Kidney capillary endothelial cell (primary cell): ENCODE measurements around the gene HSD3B2.

Experiments used
- DNase-seq: peaks from one replicate; pipeline ENCODE4 v3.0.0-alpha.2; 2018; ENCODE audit warnings: low spot score

The HSD3B2 gene

DNA sequence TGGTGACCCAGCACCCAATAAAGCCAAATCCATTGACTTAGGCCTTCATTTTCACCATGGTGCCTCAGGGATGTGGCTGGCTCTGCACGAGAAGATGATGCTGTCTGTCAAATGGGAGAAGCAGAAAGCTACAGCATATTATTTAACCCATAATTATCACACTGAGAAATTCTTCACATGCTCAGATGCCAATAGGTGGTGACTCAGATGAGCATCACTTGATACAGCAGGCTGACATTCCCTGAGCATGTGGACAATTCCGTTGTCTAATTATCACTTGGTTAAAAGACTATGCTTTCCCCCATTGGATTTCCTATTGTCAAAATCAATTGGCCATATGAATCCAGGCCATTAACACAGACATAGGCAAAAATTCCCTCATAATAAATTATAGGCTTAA, 48.0 kb downstream of the HSD3B2 start:
- DNase-seq, result no peak

DNA sequence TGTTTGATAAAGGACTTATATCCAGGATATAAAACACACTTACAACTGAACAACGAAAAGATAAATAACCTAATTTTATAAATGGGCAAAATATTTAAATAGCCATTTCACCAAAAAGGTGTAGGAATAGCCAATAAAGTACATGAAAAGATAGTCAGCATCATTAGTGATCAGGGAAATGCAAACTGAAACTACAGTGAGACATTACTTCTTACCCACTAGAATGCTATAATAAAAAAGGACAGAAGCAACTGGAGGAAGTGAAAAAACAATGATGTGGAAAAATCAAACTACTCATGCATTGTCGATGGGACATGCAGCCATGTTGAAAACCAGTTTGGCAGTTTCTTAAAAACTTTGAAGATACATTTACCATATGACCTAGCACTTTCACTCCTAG, 48.6 kb downstream of the HSD3B2 start:
- DNase-seq, result no peak

GRCh38 chr1:119466445-119466844, 51.5 kb downstream of the HSD3B2 start:
- no peak for DNase-seq

- DNase-seq, result no peak
These were observed 52.3 kb downstream of the HSD3B2 start for GRCh38 chr1:119467219-119467618.

DNA sequence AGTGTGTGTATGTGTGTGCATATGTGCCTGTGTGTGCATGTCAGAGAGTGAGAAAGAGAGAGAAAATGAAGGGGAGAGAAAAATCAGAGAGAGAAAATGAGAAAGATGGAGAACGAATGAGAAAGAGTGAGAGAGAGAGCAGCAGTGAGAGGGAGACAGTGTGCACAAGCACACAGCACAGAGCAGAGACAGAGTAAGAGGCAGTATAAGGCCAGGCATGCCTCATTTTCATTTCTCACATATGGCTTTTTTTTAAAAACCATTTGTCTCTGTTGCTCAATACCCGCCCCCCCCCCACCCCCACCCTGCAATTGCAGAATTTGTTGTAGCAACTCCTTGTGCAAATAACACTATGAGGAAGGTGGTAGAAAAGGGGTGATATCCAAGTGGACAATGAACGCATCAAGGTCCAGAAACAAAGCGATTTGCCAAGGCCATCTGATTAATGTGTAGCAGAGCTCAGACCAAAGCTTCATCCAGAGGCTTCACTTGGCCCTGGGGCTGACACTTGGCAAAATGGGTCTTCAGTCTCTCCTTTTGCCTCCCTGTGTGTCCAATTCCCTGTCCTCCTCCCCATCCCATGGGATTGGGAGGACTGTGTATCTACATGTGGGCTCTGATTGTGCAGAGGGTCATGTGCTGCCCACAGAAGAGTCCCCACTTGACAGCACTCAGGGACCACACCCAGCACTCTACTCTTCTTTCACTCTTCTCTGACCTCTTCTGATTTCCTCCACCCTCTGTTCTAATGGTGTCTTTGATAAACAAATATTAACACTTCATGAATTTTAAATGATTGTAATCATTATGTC, 53.1 kb downstream of the HSD3B2 start:
- DNase-seq, result no peak

DNA sequence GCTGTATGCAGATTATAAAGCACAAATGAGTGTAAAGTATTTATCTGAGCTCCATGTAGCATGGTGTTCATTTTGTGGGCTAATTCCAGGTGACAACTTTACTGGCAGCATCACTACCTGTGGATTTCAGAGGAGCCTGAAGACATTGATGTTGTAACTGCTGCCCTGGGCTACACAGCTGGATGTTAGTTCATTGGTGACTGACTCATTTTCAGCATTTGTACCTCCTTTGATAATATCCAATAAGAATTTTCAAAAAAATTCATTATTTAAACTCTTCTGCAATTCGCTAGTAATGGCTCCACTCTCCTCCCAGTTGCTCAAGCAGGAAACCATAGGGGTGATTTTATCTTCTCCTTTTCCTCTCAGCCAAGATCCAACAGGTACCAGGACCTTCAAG, 54.8 kb downstream of the HSD3B2 start:
- DNase-seq, result no peak

DNA sequence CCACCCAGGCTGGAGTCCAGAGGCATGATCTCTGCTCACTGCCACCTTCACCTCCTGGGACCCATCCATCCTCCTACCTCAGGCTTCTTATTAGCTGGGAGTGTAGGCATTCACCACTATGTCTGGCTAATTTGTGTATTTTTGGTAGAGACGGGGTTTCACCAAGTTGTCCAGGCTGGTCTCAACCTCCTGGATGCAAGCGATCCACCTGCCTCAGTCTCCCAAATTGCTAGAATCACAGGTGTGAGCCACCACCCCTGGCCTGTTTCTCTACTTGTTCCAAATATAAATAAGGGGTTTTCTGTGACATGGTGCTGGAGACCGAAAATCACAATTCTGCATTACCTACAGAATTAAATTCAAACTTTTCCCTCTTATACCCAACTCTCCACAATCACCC, 55.4 kb downstream of the HSD3B2 start:
- no peak for DNase-seq

GRCh38 chr1:119470958-119471357, 56.0 kb downstream of the HSD3B2 start:
- no peak for DNase-seq

DNA sequence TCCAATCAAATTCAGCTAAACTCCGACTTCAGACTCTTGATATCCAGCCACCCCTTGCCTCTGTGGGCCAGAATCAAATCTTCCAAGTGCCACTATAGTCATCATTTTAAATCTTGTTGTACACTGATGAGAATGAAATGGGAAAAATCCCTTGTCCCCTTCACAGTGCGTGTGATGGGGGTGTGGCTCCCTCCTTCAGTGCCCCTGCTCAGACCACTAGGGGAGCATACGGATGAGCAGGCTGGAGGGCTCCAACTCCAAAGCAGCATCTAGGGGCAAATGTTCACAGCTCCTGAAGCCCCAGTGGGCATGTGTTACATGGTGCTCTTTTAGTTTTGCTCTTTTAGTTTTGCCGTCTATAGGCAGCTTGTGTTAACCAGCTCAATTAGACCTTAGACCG, 56.6 kb downstream of the HSD3B2 start:
- DNase-seq, result no peak

GRCh38 chr1:119472080-119472818, 57.3 kb downstream of the HSD3B2 start:
- DNase-seq, result no peak
